Activated CD8-positive, alpha-beta memory T cell treated with anti-CD3 and anti-CD28 coated beads, Interleukin-2, amount 50 U/mL, for 24 hours (primary cell): Measurements from ENCODE around the gene AGA.

ENCODE experiments used
- DNase-seq: peaks from one replicate; pipeline ENCODE4 v3.0.0-alpha.2; 2020; ENCODE audit errors: extremely low read depth

AGA gene

DNA sequence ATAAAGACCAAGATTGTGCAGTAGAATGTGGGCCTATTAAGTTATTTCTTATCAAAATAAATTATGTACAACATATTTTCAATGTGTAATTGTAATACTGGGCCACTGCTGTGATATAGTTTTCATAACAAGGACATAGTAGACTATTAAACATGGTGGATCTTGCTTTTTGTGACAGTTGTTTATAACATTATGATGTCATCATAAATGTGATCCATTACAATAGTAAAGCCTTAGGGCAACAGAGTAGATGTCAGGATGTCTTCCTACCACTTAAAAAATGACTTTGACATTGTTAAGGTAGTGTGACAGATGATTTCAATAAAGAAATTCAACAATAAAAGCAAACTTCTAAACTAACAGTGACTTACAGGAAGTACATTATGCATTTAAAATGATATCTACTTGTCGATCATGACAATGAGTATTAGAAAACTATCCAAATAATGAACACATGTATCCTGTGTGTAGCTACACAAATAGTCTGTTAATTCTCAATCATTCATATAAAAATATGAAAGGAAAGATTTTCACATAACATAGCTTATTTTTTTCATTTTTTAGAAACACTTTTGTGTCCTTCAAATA, 5.3 kb upstream of the AGA start:
- DNase-seq = no peak

DNA sequence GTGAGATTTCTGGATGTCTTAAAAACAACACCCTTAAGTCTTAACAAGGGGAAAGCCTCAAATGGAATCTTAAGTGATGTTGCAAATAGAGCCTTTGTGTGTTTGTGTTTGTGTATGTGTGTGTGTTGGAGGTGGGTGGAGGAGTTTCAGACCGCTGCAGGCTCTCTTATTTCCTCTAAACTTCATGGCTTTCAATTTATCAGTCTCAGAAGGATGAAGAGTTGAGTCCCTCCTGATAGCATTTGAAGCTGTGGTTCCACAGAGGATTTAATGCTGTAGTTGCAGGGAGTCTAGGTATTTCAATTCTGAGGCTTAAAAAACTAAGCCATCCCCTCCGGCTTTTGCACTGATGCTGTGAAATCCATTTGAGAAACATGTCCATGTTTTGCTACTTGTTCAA, 4.3 kb upstream of the AGA start:
- no peak for DNase-seq

DNA sequence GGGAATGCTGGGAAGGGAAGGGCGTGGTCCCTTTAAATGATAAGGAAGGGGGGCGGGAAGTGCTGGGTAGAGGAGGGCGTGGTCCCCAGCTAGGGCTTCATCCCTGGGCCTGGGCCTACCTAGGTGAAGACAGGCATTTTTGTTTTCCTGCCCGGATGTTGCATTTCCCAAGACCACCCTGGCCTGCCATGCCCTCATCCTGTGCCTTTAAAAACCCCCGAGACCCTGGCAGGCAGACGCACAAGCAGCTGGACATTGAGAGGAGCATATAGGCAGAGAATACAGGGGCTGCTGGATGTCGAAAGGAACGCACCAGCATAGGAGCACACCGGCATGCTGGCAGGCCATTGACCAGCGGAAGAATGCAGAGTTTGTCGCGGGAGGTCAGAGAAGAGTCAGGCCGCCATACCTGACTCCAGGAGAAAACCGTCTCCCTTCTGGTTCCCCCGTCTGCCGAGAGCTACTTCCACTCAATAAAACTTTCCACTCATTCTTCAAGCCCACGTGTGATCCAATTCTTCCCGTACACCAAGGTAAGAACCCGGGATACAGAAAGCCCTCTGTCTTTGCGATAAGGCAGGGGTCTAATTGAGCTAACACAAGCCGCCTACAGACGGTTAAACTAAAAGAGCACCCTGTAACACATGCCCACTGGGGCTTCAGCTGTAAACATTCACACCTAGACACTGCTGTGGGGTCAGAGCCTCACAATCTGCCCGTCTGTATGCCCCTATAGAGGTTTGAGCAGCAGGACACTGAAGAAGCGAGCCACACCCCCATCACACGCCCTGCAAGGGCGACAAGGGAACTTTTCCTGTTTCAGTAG, 2.9 kb upstream of the AGA start:
- DNase-seq = no peak

DNA sequence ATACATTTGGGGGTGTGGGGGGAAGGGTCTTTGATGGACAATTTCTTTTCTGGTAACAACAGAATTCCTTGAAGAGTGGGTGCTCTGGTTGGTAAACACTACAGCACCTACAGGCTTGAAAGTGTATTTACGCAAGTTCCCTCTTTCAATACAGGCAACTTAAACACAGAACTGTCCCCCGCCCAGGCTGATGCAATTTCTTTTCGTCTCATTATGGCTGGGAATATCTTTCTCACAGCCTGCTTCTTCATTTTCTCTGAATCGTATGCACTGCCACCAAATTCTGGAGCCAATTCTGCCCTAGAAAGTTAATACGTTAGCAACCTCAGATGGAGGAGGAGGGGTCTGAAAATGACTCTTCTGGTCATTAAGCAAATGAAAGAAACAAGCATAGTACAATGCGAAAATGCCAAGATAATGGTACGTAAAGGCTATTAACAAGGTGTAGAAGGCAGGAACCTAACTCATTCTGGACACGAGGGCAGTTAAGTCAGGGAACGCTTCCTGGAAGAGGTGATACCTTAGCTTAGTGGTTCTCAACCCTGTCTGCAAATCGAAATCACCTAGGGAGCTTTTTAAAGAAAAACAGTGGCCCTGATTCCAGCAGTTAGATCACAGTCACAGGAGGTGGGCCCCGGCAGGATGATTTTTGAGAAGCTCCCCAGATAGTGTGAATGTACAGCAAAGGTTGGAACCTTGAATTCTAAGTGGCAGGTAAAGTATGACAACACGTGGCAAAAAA, 1.0 kb downstream of the AGA start:
- DNase-seq = no peak

DNA sequence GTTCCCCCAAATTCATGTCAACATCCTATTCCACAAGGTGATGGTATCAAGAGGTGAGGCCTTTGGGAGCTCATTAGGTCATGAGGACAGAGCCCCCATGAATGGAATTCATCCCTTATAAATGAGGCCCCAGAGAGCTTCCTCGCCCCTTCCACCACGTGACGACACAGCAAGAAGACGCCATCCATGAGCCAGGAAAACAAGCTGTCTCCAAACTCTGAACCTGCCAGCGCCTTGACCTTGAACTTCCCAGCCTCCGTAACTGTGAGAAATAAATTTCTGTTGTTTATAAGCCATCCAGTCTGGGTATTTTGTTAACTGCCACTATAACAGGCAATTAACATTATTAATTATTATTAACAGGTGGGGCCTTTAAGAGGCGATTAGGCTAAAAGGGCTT, 5.8 kb downstream of the AGA start:
- DNase-seq = no peak

DNA sequence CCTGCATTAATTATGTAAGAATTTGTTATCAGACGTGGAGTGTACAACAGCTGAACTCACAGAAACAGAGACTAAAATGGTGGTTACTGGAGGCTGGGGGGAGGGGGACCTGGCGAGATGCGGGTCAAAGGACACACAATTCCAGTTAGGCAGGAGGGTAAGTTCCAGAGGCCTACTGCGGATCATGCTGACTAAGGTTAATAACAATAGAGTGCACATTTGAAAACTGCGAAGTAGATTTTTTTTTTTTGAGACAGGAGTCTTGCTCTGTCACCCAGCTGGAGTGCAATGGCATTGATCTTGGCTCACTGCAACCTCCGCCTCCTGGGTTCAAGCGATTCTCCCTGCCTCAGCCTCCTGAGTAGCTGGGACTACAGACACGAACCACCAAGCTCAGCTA, 7.6 kb downstream of the AGA start:
- no peak for DNase-seq

DNA sequence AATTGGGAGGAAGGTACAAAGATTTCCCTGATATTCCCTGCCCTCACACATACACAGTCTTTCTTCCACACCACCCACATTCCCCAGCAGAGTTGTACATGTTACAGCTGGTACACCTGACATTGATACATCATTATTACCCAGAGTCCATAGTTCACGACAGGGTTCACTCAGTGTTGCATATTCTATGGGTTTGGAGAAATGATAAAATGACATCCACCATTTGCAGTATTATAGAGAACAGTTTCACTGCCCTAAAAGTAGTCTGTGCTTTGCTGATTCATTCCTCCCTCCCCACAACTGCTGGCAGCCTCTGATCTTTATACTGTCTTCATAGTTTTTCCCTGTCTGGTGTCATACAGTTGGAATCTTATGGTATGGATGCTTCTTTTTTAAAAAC, 15.0 kb downstream of the AGA start:
- DNase-seq = no peak

DNA sequence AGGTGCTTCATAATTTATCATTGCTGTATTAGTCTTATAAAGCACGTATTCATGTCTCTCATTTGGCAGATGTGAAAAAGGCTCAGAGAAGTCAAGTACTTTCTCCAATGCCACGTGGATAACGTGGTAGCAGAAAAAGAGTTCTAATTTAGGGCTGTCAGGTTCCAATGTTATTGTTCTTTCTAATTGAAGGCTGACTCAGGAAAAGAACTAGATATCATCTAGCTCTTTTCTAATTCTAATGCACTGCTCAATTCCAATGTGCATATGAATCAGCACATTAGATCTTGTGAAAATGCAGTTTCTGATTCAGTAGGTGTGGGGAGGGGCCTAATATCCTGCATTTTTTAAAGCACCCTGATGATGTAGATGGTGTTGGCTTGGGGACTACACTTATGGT, 22.8 kb downstream of the AGA start:
- DNase-seq = no peak

DNA sequence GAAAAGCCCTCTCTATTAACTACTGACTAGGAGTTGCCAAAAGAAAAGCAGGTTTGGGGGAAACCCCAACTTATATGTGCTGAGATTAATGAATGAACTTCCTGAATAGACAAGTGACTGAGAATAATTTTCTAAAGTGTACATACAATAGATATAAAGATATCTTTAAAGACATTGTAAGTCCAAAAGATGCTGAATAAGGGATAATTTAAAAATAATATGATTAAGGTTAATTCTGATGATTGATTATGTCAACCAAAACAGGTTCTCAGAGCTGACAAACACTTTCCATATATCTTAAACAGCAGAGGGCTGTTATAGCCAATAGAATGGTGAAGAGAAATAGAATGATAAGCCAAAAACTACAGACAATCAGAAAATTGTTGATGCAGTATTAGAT, 28.6 kb downstream of the AGA start:
- no peak for DNase-seq

DNA sequence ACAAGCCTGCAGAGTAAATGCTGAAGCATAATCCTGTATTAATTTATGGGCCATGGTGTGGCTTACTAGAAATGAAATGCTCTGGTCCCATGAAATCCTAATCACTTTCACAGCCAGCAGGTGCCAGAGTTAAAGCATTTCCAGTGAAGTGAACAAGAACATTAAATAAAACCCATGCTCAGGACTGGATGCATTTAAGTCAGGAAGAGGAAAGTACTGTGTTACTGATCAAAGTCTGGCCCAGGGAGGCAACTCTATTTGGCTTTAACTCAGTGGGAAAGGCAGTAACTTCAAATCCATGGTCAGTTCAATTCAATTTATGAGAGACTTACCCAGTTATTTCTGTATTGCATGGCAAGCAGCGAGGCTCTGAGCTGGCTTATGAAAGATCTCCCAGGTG, 29.2 kb downstream of the AGA start:
- DNase-seq = no peak

DNA sequence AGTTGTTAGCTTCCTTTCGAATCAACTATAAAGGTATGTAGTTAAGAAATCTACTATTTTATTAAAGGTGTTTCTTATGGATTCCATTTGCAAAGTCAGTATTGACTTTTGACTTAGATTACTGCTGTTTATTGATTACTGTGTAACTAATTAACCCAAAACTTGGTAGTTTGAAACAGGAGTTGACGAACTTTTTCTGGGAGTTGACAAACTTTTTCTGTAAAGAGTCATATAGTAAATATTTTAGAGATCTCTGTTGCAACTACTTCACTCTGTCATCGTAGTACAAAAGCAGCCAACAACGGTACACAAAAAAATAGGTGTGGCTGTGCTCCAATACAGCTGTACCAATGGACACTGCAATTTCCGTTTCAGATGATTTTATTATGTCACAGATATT, 30.2 kb downstream of the AGA start:
- no peak for DNase-seq

DNA sequence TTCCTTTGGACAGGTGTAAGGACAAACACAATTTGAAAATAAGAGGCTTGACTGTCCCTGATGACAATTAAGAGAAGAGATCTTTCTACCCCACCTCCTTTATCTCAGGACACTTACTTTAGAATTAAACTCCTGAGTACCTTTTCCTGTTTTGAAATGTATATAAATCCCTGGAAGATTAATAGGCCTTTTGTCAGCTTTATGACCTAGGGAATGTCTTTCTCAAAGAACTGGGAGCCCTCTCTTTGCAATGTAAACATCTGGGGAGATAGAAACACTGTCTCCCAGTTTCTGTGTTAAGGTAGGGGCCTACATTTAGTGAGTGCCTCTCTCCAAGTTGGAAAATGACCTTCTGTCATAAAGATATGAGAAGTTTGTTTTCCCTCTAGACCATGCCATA, 31.7 kb downstream of the AGA start:
- no peak for DNase-seq

DNA sequence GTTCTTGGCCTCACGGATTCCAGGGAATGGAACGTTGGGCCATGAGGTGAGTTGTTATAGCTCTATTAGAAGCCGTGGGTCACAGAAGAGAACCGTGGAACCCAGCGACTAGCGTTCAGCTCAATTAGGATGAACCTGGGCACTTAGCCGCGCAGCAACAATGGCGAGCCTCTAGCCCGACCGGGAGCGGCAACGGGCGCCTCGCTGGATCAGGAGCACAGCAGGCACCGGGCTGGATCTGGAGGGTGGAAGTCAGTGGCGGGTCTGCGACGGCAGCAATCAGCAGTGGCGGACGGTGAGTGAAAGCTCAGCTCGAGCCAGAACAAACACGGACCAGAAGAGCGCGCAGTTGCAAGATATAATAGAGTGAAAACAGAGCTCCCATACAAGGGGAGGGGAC, 34.2 kb downstream of the AGA start:
- no peak for DNase-seq

DNA sequence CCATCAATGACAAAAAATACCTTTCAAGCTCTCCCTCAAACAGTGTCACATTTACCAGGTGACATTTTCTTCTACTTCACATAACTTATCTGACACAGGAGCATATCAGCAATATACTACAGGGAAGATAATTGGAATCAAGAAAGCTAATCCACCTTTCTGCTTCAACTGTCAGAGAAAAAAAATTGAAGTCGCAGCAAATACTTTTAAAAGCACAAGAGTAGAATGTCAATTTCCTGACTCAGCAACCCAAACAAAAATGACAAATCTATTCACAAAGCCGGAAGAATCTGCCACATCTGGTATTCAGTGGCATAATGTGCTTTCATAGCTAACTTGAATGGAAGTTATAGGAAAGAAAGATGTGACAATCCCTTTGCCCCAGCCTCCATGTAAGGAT, 36.7 kb downstream of the AGA start:
- DNase-seq = no peak

DNA sequence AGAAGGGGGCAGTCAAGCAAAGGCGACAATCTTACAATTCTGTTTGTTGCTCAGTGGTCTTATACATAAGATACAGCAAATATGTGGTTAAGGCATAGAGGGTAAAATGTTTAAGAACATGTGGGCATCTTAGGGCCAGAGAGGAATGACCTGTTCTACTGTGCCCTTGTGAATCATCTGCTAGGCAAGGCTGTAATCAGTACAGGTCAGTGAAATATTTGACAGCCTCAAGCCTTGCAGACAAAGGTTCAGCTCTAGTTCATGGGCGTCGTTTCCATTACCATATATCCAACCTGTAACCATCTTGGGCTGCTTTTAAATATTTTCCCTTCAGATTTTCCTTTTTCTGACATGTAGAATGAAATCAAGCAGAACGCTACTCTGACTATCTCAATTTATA, 37.3 kb downstream of the AGA start:
- no peak for DNase-seq

DNA sequence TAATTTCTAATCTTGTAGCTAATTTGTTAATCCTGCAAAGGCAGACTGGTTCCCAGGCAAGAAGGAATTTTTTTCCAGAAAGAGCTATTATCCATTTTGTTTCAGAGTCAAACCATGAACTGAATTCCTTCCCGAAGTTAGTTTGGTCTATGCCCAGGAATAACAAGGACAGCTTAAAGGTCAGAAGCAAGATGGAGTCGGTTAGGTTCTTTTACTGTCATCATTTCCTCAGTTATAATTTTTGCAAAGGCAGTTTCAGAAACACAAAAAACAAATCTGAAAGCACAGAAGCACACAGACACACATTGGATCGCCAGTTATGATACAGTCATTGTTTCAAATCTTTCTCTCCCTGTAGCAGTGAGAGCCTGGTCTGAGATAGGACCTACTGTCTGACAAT, 37.9 kb downstream of the AGA start:
- DNase-seq = no peak

DNA sequence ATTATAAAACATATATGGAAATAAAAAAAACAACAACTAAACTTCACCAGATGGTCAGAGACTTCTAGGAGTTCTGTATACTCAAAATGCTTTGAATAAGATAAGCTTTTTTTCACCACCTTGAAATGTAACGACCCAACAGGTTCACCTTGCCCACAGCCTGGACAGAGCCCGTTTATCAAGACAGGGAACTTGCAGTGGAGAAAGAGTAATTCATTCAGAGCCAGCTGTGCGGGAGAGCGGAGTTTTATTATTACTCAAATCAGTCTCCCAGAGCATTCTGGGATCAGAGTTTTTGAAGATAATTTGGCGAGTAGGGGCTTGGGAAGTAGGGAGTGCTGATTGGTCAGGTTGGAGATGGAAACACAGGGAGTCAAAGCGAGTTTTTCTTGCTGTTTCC, 38.5 kb downstream of the AGA start:
- DNase-seq = no peak

DNA sequence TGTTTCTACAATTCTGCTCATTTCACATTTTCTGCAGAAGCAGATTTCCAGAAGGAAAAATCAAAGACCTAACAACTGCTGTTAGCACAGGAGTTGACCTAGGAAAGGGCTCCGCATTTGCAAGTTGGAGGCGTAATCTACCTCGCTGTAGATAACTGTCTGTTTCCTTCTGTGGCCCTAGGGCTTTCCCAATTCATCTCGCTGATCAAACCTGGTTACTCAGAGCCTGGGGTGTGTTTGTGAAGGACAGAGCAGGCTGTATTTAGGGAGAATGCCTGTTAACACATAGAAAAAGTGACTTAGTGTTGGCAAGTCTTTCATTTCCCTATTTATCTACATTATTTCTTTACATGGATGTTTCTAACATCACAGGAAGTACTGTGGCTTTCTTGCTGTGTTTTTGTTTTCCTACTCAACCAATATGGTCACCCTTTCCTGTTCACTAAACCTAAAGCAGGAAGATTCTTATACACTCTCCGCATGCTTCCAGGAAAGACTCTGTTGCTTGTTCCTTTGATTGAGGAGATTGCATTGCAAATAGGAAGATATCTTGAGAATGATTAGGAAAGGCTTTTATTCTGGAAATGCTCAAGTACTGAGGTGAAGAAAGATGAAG, 40.5 kb downstream of the AGA start:
- DNase-seq = no peak

DNA sequence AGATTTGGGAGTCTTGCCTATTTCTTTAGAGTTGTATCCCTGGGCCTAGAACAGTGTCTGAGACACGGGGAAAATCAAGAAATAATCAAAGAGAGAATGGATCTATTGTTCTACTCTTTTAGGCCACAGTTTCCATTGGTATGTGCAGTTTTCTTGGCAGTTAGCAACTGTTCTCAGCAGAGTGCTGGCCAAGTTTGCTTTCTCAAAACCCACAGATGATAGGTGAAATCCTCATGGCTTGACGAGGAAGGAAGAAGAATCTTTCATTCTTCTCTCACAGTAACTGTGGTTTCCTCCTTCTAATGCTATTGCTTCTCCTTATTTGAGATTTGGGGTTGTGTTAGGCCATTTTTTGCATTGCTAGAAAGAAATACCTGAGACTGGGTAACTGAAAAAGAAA, 42.2 kb downstream of the AGA start:
- DNase-seq = no peak

DNA sequence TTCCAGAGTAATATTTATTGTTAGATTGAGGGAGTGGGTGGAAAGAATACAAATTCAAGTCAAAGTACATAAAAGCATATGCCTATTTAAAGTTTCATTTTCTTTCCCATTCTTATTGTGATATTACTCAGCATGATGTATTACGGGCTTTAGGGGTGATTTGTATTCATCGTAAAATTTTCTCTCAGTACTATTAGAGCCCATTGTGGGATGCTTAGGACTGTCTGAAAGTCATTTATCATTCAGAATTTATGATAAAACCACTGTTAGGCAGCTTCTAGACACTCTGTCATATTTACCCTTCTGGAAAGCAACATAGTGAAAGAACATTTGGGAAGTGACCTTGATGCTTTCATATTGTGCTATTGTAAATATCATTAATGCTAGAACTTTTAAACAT, 45.9 kb downstream of the AGA start:
- DNase-seq = no peak

DNA sequence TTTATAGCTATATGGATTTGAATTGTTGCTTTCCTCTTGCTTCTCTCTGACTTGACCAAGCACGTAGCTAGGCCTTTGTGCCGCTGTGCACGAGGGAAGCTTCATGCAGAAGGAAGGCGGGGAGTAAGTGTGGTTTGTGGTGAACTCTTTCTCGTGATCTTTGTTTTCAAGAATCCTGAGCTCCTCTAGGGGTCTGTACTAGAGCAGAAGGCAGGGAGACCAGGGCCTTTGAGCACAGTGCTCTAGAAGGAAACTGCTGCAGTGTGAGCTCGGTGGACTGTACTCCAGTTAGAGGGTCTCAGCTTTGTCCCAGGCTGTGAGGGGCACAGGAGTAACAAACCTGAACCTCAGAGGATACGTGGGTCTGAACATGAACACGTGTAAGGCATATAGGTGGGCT, 49.0 kb downstream of the AGA start:
- no peak for DNase-seq

DNA sequence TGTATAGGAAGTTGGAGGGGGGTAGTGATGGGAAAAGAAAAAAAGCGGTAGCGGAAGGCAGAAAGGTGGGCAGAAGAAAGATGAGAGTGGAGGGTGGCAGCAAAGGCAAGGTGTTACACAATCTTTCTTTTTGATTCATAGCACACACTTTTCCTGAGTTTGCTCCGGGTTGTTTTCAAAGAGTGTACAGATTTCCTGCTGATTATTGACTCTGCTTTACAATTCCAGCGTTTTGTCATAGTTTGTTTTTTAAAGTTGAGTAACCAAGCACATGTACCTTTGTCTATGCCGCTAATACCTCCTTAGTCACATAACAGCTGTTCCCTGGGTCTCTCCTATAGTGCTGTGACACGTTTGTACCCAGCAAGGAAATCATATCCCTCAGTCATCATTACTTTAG, 50.3 kb downstream of the AGA start:
- DNase-seq = no peak

DNA sequence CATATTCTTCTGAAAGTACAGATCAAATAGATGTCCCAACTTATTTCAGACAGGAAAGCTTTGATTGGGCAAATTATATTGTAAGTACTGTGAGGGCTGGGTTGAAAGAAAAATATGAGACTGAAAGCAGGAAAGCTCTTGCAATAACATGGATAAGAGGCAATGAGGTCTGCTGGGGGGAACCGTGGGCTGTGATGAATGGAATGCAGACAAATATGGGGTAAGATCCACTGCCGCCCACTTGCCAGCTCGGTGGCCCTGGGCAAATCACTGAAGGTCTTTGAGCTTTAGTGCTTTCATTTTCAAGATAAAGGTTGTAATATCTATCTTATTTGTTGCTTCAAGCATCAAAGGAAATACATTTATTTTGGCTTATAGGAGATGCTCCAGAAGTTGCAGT, 51.0 kb downstream of the AGA start:
- DNase-seq = no peak
